ENCODE data around the gene CRISPLD2.
A peak's percentile ranks its signal among the peaks of the same experiment; 100 is the strongest.

CRISPLD2 gene, protein sequence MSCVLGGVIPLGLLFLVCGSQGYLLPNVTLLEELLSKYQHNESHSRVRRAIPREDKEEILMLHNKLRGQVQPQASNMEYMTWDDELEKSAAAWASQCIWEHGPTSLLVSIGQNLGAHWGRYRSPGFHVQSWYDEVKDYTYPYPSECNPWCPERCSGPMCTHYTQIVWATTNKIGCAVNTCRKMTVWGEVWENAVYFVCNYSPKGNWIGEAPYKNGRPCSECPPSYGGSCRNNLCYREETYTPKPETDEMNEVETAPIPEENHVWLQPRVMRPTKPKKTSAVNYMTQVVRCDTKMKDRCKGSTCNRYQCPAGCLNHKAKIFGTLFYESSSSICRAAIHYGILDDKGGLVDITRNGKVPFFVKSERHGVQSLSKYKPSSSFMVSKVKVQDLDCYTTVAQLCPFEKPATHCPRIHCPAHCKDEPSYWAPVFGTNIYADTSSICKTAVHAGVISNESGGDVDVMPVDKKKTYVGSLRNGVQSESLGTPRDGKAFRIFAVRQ

GRCh38 chr16:84819644-84820304, at the start of gene CRISPLD2:
Gene CRISPLD2, plus strand, starts transcription at chr16:84819985. Its CDS starts 18,511 bp downstream, at chr16:84838496.
- no peak for DNase-seq (ENCODE audit: low read depth)

DNA sequence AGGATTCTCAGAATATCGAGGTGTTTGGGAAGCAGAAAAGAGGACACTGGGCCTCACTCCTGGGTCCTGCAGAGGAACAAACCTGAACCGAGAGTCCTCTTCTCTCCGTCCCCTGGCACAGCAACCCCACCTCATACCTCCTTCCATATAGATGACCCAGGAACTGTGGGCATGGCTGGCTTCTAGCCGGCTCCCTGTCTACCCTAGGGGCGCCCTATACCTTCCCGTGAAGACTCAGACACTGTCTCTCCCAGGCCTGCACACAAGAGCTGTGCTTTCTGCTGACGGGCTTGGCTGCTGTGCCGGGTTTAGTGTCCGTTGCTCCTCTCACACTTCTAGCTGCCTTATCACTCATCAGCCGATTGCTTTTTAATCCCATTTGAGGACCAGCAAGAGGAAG, 46.5 kb upstream of the CRISPLD2 start:
- no peak for DNase-seq (ENCODE audit: low read depth)

DNA sequence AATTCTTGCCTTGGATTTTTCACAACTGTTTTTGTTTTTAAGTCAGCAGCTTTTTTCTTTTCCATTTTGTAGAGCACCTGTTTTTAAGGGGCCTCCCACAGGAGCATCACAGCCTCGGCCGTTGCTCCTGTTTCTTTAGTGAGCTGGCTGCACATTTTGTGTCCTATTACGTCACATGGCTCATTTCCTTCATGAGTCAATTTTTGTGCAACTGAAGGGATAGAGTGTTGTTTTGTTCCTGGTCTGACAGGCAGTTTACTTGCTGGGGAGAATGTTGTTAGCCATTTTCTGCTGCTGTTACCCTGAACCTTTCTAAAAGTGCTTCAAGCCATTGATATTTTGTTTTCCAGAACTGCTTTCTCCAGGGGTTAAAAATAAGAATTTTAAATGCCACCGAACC, 45.0 kb upstream of the CRISPLD2 start:
- no peak for DNase-seq (ENCODE audit: low read depth)

GRCh38 chr16:84775262-84775810, 44.4 kb upstream of the CRISPLD2 start:
- no peak for DNase-seq (ENCODE audit: low read depth)

GRCh38 chr16:84777435-84777834, 42.4 kb upstream of the CRISPLD2 start:
- no peak for DNase-seq (ENCODE audit: low read depth)

- no peak for DNase-seq (ENCODE audit: low read depth)
Observed at GRCh38 chr16:84778720-84779119, 41.1 kb upstream of the CRISPLD2 start.

GRCh38 chr16:84780063-84780462, 39.7 kb upstream of the CRISPLD2 start:
- no peak for DNase-seq (ENCODE audit: low read depth)

DNA sequence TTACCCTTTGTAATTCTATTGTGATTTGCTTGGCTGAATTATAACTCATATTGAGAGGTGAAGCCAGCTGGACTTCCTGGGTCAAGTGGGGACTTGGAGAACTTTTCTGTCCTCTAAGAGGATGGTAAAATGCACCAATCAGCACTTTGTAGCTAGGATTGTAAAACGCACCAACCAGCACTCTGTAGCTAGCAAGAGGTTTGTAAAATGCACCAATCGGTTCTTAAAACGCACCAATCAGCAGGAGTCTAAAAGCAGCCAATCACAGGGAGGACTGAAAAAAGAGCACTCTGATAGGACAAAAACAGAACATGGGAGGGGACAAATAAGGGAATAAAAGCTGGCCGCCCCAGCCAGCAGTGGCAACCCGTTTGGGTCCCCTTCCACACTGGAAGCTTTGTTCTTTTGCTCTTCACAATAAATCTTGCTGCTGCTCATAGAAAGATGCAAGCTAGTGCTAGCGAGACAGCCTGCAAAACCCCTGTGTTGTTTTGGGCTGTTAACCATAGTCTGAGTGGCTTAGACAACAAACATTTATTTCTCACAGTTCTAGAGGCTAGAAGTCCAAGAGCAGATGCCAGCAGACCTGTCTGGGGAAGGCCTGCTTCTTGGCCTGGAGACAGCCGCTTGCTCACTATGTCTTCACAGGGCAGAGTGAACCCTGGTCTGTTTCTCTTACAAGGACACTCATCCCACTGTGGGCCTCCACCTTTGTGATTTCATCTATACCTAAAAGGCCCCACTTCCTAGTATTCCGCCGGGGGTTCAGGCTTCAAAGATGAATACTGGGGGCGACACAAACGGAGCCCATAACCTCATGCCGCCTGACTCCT, 39.0 kb upstream of the CRISPLD2 start:
- no peak for DNase-seq (ENCODE audit: low read depth)

GRCh38 chr16:84782846-84783245, 36.9 kb upstream of the CRISPLD2 start:
- no peak for DNase-seq (ENCODE audit: low read depth)

DNA sequence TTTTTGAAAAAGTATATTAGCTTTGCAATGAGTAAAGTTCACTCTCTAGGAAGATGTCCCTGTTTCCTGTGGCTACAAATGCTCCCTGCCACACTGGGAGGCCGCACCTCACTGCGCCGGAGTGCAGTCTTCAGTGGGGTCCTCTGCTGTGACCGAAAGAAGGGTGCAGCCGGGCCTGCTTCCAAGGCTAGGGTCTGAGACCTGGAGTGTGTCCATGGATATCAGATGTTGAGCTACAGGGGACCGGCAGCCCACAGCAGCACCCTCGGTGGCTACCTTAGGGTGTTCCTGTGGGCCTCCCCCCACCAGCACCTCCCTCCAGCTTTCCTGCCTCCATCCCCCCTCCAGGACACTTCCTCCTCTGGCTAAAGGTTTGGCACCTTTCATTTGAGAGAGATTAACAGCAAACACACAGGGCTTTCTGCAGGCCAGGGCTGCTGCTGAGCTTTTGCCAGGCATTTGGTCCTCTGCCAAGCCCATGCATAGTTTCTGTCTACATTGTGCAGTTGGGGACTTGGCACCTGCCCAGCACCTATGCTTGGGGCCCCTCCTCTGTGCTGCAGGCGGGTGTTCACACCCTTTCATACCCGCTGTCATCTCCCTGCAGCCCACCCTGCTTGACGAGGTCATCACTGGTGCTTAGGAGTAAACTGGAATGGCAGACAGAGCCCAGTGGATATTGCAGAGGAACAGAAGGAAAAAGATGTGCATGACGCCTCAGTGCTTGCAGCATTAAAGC, 33.8 kb upstream of the CRISPLD2 start:
- DNase-seq (ENCODE audit: low read depth) = peak; percentile 14

DNA sequence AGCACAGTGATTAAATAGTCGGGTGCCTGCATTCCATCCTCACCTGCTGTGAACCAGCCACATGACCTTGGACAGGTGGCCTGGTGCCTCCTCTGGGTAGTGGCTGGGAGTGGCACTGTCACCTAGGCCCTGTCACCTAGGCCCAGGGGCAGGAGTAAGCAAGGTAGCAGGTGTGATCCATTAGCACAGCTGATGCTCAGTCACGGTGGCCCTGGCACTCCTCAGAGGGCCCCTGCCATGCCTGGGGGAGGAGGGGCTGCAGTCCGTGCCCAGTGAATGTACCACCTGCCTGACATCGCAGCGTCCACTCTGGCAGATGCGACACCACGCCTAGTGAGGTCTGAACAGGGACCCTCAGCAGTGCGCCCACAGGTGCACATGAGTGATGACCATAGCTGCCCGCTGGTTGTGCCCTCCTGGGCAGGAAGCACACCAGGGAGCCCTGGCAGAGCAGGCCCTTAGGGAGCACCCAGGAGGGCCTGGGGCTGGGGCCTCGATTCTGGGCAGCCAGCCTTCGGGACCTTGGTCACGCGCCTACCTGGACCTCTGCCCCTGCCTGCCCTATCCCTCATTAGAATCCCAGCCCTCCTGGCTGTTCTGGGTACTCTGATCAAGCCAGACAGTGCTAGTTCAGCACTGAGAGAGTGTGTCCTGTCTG, 33.1 kb upstream of the CRISPLD2 start:
- no peak for DNase-seq (ENCODE audit: low read depth)

- no peak for DNase-seq (ENCODE audit: low read depth)
Observed at GRCh38 chr16:84787263-84787622, 32.5 kb upstream of the CRISPLD2 start.

DNA sequence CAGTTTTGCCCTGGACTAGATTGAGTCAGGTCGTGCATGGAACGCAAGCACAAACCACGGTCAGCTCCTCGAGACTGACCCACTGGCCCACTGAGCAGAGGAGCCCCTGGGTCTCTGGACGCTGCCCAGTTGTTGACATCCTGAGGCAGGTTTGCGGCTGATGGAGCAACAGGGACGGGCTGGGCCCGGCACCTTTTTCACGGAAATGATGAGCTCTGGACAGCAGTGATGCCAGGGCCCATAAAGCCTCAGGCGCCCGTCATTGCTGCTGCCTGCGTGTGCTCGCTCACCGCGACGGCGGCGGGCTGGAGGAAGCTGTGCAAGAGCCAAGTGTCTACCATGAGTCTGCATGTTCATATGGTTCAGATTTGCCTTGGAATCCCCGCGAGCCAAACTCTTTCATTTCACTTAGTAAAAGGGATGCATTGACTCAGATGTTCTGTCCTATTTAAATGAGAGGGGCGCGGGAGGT, 30.8 kb upstream of the CRISPLD2 start:
- no peak for DNase-seq (ENCODE audit: low read depth)

DNA sequence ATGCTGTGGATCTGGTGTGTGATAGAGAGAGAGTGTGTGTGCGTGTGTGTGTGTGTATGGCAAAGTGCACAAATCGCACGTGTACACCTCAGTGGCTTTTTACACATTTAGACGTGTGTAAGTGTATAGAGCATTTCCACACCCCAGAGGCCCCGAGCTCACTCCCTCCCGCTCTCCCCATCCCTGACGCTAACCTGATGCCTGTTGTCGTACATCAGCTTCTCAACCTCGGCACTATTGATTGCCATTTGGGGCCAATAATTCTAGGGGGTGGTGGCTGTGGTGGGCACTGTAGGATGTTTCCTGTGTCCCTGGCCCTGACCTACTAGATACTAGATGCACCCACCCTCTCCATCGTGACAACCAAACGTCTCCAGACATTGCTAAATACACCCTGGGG, 30.4 kb upstream of the CRISPLD2 start:
- DNase-seq (ENCODE audit: low read depth) = no peak

DNA sequence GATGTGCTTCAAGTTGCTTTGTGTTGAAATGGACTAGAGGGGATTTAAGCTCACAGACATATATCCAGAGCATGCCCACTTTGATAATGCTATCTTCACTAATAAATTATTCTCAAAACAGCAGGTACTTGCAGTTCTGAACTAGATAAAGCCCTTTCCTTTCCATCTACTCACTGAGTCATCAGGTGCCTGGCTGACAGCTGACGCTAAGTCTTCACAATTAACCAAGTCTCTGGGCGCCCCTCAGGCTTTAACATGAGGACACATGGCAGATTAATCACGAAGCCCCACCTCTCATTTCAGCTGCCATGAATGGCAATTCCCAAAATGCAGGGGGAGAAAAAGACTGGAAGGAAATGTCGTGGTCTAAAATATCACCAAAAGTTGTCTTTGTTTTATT, 29.5 kb upstream of the CRISPLD2 start:
- no peak for DNase-seq (ENCODE audit: low read depth)

GRCh38 chr16:84791088-84791487, 28.7 kb upstream of the CRISPLD2 start:
- DNase-seq (ENCODE audit: low read depth) = no peak

GRCh38 chr16:84791501-84791900, 28.3 kb upstream of the CRISPLD2 start:
- no peak for DNase-seq (ENCODE audit: low read depth)

GRCh38 chr16:84794186-84794585, 25.6 kb upstream of the CRISPLD2 start:
- no peak for DNase-seq (ENCODE audit: low read depth)

GRCh38 chr16:84794626-84795025, 25.2 kb upstream of the CRISPLD2 start:
- no peak for DNase-seq (ENCODE audit: low read depth)

- no peak for DNase-seq (ENCODE audit: low read depth)
Observed at GRCh38 chr16:84795329-84796053, 24.3 kb upstream of the CRISPLD2 start.

All from HS-27A (cell line).